ENCODE results near the gene ASIC3.
A peak's percentile ranks its signal among the peaks of the same experiment; 100 is the strongest.
"Not testable (repeated sequence)": the region's sequence is repeated elsewhere in the genome, so short reads cannot be mapped to it uniquely, and the experiment has no call there.

The ASIC3 gene

DNA sequence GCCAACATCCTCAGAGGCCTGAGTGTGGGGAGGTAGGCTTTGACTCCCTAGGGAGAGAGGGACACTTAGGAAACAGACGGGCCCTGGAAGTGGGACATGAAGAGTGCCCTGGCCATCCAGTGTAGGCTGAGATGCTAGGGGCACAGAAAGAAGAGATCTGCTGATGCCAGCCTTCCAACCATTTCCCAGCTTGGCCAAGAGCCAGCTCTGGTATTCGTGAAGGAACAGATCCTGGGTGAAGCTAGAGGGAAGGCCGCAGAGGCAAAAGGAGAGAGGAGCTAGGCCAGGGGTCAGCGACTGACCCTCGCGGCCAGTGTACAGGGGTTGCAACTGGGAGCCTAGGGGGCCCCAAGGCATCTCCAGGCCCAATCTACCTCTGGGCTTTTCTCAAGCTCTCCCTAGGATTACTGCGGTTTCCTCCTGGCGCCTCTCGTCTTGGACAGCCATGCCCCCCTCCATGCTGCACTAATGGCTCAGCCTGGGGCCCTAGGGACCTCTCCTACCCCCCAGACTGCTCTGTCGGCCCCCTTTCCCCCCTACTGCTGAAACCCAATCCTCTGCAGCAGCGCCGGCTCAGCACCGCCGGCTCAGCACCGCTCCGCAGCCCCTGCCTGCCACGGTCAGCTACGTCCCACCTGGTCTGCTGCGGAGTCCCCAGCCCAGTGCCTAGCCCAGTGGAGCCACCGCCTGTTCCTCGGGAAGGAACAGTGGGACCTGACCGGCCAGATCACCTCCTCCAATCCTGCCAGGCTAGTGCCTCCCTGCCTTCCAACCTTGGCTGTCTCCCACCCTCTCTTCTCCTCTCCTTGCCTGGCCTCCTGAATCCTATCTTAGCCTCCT is at the start of gene ASIC3:
Gene ASIC3, plus strand, starts transcription at position 556 of the 840 bp plus-strand sequence. CDS start 355 bp downstream, outside the sequence.
- no peak for DNase-seq (ENCODE audit: low read depth in 2 of 2)

DNA sequence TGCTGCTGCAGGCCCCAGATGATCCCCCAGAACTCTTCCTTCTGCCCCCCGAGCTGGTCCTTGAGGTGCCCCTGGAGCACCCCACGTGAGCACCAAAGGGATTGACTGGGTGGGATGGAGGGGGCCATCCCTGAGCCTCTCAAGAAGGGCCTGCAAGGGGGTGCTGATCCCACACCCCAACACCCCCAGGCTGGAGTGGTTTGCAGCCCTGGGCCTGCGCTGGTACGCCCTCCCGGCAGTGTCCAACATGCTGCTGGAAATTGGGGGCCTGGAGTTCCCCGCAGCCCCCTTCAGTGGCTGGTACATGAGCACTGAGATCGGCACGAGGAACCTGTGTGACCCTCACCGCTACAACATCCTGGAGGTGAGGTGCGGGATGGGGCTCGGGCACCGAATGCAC is 49.3 kb upstream of the ASIC3 start:
- DNase-seq (ENCODE audit: low read depth in 2 of 2) = no peak

DNA sequence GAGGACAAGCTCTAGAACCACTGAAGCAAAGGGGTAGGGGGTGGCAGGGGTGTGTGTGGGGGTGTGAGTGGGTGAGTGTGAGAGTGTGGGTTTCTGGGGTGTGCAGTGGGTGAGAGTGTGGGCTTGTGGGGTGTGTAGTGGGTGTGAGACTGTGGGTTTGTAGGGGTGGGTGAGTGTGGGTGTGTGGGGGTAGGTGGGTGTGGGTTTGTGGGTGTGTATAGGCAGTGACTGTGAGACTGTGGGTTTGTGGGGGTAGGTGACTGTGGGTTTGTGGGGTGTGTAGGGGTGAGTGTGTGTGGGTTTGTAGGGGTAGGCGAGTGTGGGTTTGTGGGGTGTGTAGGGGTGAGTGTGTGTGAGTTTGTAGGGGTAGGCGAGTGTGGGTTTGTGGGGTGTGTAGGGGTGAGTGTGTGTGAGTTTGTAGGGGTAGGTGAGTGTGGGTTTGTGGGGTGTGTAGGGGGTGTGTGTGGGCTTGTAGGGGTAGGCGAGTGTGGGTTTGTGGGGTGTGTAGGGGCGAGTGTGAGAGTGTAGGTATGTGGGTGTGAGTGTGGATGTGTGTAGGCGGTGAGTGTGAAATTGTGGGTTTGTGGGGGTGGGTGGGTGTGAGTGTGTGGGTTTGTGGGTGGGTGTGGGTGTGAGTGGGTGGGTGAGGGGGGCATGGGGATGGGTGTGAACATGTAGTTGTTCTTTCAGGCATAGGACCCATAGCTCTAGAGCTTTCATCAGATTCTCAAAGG is 48.7 kb upstream of the ASIC3 start:
- DNase-seq (ENCODE audit: low read depth in 2 of 2) = no peak

- no peak for DNase-seq (ENCODE audit: low read depth in 2 of 2)
Measured at GRCh38 chr7:151000897-151001495, 47.3 kb upstream of the ASIC3 start.

GRCh38 chr7:151001546-151001945 is 46.8 kb upstream of the ASIC3 start:
- no peak for DNase-seq (ENCODE audit: low read depth in 2 of 2)

DNA sequence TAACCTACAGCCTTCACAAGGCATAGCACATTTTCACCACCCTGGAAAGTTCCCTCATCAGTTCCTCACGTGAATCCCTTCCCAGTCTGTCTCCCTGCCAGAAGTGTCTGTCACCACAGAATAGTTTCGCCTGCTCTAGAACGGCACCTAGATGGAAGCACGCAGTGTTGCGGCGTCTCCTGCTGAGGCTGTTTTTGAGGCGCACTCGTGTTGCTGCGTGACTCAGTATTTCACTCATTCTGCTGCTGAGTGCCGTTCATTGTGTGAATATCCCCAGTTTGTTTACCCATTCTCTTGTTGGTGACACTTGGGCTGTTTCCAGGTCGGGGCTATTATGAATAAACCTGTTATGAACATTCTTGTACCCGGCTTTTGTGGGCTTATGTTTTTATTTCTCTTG is 44.8 kb upstream of the ASIC3 start:
- DNase-seq (ENCODE audit: low read depth in 2 of 2) = no peak

- no peak for DNase-seq (ENCODE audit: low read depth in 2 of 2)
Measured at GRCh38 chr7:151005566-151005965, 42.8 kb upstream of the ASIC3 start.

DNA sequence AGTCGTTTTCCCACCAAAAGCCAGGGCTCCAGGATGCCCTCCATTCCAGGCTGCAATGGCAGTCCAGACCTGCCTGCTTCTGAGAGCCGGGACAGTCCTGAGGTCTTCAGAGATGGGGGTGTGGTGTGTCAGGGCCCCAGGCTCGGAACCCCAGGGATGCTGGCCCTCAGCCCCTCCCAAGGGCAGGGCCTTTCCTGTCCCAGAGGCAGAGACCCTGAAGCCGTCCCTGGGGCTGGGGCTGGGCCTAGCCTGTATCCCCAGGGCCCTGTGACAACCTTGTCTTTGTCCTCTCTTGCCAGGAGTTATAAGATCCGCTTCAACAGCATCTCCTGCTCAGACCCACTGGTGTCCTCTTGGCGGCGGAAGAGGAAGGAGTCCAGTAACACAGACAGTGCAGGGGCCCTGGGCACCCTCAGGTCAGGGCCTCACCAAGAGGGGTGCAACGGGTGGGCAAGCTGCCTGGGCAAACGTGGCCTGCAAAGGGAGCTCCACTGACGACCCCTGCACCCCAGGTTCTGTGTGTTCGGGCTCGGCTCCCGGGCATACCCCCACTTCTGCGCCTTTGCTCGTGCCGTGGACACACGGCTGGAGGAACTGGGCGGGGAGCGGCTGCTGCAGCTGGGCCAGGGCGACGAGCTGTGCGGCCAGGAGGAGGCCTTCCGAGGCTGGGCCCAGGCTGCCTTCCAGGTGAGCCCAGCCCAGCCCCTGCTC is 41.6 kb upstream of the ASIC3 start:
- no peak for DNase-seq (ENCODE audit: low read depth in 2 of 2)

DNA sequence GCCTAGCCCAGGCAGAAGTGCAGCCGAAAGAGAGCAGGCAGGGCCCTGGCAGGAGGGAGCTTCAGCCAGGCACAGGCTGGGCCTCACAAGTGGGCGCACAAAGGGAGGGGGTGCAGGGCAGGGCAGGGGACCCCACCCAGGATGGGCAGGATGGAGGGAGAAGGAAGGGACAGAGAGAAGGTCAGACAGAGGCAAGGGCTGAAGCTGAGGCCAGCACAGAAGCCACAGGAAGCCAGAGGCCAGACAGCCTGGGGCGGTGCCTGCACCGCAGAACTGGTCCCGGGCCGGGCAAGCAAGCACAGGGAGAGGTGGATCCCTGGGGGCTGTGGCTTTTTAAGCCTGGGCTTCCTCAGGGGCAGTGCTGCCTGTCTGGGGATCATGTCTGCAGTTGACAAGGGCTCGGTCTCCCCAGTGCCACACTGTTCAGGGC is 40.8 kb upstream of the ASIC3 start:
- DNase-seq (ENCODE audit: low read depth in 2 of 2) = no peak

GRCh38 chr7:151008143-151008510 is 40.2 kb upstream of the ASIC3 start:
- DNase-seq (ENCODE audit: low read depth in 2 of 2) = no peak

GRCh38 chr7:151008511-151009323 is 39.6 kb upstream of the ASIC3 start:
- DNase-seq (ENCODE audit: low read depth in 2 of 2) = peak; percentile 57 to 79

DNA sequence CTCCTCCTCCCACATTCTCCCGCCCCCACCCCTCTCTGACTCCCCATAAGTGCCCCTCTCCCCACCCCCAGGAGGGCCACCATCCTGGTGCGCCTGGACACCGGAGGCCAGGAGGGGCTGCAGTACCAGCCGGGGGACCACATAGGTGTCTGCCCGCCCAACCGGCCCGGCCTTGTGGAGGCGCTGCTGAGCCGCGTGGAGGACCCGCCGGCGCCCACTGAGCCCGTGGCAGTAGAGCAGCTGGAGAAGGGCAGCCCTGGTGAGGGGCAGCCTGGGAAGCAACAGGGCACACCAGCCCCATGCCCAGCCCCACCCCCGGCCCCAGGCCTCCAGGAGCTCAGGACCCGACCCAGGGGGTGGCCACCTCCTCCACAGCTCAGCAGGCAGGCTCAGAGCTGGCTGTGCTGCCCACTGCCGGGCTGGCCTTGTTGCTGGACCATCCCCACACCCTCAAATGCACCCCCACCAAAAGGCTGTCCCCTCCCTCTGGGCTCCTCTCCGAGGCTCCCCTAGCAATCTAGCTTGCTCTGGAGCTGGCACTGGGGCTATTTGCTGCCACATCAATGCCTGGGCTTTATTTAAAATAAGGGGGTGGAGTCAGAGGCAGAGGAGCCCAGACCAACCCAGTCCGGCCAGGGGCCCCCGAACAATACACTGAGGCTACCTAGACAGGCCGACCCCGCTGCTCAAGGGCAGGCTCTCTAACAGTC is 38.8 kb upstream of the ASIC3 start:
- no peak for DNase-seq (ENCODE audit: low read depth in 2 of 2)

DNA sequence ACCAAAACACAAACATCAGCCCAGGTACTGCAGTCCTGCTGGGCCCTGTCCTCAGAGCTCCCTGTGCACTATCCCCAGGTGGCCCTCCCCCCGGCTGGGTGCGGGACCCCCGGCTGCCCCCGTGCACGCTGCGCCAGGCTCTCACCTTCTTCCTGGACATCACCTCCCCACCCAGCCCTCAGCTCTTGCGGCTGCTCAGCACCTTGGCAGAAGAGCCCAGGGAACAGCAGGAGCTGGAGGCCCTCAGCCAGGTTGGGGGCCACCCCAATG is 38.4 kb upstream of the ASIC3 start:
- no peak for DNase-seq (ENCODE audit: low read depth in 2 of 2)

- DNase-seq (ENCODE audit: low read depth in 2 of 2) = no peak
Measured at GRCh38 chr7:151010307-151011096, 37.8 kb upstream of the ASIC3 start.

GRCh38 chr7:151011097-151011409 is 37.3 kb upstream of the ASIC3 start:
- no peak for DNase-seq (ENCODE audit: low read depth in 2 of 2)

DNA sequence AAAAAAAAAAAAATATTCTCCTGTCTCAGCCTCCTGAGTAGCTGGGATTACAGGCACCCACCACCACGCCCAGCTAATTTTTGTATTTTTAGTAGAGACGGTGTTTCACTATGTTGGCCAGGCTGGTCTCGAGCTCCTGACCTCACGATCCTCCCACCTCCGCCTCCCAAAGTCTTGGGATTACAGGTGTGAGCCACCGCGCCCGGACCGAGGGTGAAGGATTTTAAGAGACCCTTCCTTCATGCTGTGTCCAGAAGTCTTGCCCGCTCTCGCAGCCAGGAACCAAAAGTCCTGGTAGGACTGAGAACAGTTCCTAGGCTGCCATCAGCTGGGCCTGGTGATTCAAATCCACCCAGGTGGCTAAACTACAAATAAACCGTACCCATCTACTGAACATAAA is 36.7 kb upstream of the ASIC3 start:
- not testable (repeated sequence) for DNase-seq (ENCODE audit: low read depth in 2 of 2)

- no peak for DNase-seq (ENCODE audit: low read depth in 2 of 2)
Measured at GRCh38 chr7:151012031-151012692, 36.2 kb upstream of the ASIC3 start.

DNA sequence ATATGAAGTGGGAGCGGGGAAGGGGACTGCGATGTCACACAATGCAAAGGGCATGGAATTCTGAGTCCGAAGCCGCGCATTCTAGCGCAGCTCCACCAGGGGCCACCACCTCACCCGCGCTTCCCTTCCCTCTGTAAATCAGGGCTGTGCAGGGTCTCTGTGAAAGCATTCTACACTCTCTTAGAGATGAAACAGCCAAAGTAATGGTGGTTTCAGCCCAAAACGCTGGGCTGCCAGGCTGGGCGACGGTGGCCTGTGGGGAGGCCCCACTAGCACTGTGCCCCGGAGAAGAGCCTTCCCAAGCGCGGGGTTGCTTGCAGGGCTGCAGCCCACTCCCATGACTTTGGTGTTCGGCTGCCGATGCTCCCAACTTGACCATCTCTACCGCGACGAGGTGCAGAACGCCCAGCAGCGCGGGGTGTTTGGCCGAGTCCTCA is 35.4 kb upstream of the ASIC3 start:
- no peak for DNase-seq (ENCODE audit: low read depth in 2 of 2)

DNA sequence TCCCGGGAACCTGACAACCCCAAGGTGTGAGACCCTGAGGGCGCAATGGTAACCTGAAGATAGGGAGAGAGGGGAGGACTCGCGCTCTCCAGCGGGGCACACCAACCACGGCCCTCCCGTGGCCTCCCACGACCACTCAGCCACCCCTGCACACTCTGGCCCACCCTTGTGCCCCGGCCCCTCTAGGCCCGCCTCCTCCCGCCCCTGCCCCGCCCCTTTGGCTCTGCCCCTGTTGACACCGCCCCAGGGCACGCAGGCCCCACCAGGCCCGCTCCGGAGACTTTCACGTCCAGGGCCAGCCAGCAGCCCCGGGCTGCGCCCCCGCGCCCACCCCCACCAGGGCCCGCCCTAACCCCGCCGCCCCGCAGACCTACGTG is 35.0 kb upstream of the ASIC3 start:
- no peak for DNase-seq (ENCODE audit: low read depth in 2 of 2)
